Coronary artery (tissue), 2 donors: ENCODE results near the gene OSTC.

ENCODE experiments used
- DNase-seq: peaks from one replicate; pipeline ENCODE4 v3.0.0-alpha.2; 2017; ENCODE audit warnings: low spot score
- H3K27ac ChIP-seq, 2 donors: fragments of 200-600 bp; sonication (generic); one replicate each; pipeline ENCODE4 v1.5.1; 2016 to 2019
- H3K4me3 ChIP-seq: fragments of 200-600 bp; sonication (generic); 2 replicates; pipeline ENCODE4 v1.5.1; 2016; ENCODE audit warnings: mild to moderate bottlenecking, moderate library complexity
- CTCF ChIP-seq: fragments of 200-600 bp; sonication (generic); IDR thresholded peaks from one replicate; pipeline ENCODE4 v1.5.1; 2019; ENCODE audit warnings: antibody characterized with exemption

The OSTC gene

GRCh38 chr4:108624263-108625056 lies 25.9 kb upstream of the OSTC start:
- H3K4me3 ChIP-seq: no peak overlapping the region
- no peak overlapping the region for H3K27ac ChIP-seq

GRCh38 chr4:108626056-108626455 lies 24.3 kb upstream of the OSTC start:
- TF ChIP-seq CTCF: no peak
- Histone ChIP-seq H3K27ac (no peak overlapping the region), H3K4me3 (no peak overlapping the region)
- DNase-seq: no peak

More at GRCh38 chr4:108624263-108625056, 25.9 kb upstream of the OSTC start:
- DNase-seq: no peak
- TF ChIP-seq CTCF: no peak

- H3K27ac ChIP-seq: no peak overlapping the region
- no peak for DNase-seq
- no peak overlapping the region for H3K4me3 ChIP-seq
- TF ChIP-seq CTCF: no peak
Observed at GRCh38 chr4:108628411-108628810, 22.0 kb upstream of the OSTC start.

- DNase-seq: no peak
- no peak for TF ChIP-seq CTCF
- Histone ChIP-seq H3K27ac (no peak overlapping the region), H3K4me3 (no peak overlapping the region)
Observed at GRCh38 chr4:108635070-108635655, 15.2 kb upstream of the OSTC start.

GRCh38 chr4:108636246-108636645 lies 14.2 kb upstream of the OSTC start:
- H3K4me3 ChIP-seq: no peak overlapping the region
- no peak for DNase-seq

GRCh38 chr4:108637856-108638255 lies 12.5 kb upstream of the OSTC start:
- no peak for DNase-seq
- no peak overlapping the region for H3K27ac ChIP-seq
- no peak overlapping the region for H3K4me3 ChIP-seq
- no peak for TF ChIP-seq CTCF

More at GRCh38 chr4:108636246-108636645, 14.2 kb upstream of the OSTC start:
- no peak overlapping the region for H3K27ac ChIP-seq
- no peak for TF ChIP-seq CTCF

- Histone ChIP-seq H3K27ac (no peak overlapping the region), H3K4me3 (no peak overlapping the region)
- no peak for DNase-seq
- TF ChIP-seq CTCF: no peak
Observed at GRCh38 chr4:108644237-108644636, 6.2 kb upstream of the OSTC start.
